ENCODE results near the gene RAD21L1.

The RAD21L1 gene

GRCh38 chr20:1188347-1188746 is 37.5 kb upstream of the RAD21L1 start (continued):
- TF ChIP-seq ESRRG (CRISPR knock-in tag; IDR thresholded peaks at IDR 0.05) (no peak), SNAI2 (CRISPR knock-in tag; IDR thresholded peaks at IDR 0.05) (no peak), TCF4 (CRISPR knock-in tag; IDR thresholded peaks at IDR 0.05; ENCODE audit: borderline replicate concordance) (no peak), POU6F1 (CRISPR knock-in tag; IDR thresholded peaks at IDR 0.05; ENCODE audit: borderline replicate concordance, low read depth) (no peak), OSR1 (CRISPR knock-in tag; IDR thresholded peaks at IDR 0.05) (no peak), ZC3H10 (CRISPR knock-in tag; IDR thresholded peaks at IDR 0.05) (no peak)

- no peak for TF ChIP-seq PATZ1 (CRISPR knock-in tag; IDR thresholded peaks at IDR 0.05; ENCODE audit: borderline replicate concordance)
- no peak for TF ChIP-seq TCF4 (CRISPR knock-in tag; IDR thresholded peaks at IDR 0.05; ENCODE audit: borderline replicate concordance)
- no peak for TF ChIP-seq BACH2 (CRISPR knock-in tag; IDR thresholded peaks at IDR 0.05; ENCODE audit: borderline replicate concordance)
- no peak for TF ChIP-seq PPARA (CRISPR knock-in tag; IDR thresholded peaks at IDR 0.05; ENCODE audit: borderline replicate concordance)
- no peak for TF ChIP-seq CSRNP3 (CRISPR knock-in tag; IDR thresholded peaks at IDR 0.05)
- no peak for TF ChIP-seq GLIS3 (CRISPR knock-in tag; IDR thresholded peaks at IDR 0.05)
- TF ChIP-seq POU6F1 (CRISPR knock-in tag; IDR thresholded peaks at IDR 0.05; ENCODE audit: borderline replicate concordance, low read depth): no peak
- TF ChIP-seq ZNF565 (CRISPR knock-in tag; conservative IDR thresholded peaks at IDR 0.05; ENCODE audit: low read depth): no peak
- no peak for TF ChIP-seq TOX (CRISPR knock-in tag; IDR thresholded peaks at IDR 0.05; ENCODE audit: borderline replicate concordance)
- TF ChIP-seq ISL1 (CRISPR knock-in tag; IDR thresholded peaks at IDR 0.05): no peak
- TF ChIP-seq TSHZ2 (CRISPR knock-in tag; IDR thresholded peaks at IDR 0.05): no peak
- no peak for TF ChIP-seq ESRRG (CRISPR knock-in tag; IDR thresholded peaks at IDR 0.05)
- TF ChIP-seq OSR1 (CRISPR knock-in tag; IDR thresholded peaks at IDR 0.05): no peak
- TF ChIP-seq SNAI2 (CRISPR knock-in tag; IDR thresholded peaks at IDR 0.05): no peak
- no peak for TF ChIP-seq ZC3H10 (CRISPR knock-in tag; IDR thresholded peaks at IDR 0.05)
- ATAC-seq: no peak
These were observed 36.0 kb upstream of the RAD21L1 start for GRCh38 chr20:1189827-1190226.

- no peak for ATAC-seq
- no peak for TF ChIP-seq POU6F1 (CRISPR knock-in tag; IDR thresholded peaks at IDR 0.05; ENCODE audit: borderline replicate concordance, low read depth)
- no peak for TF ChIP-seq GLIS3 (CRISPR knock-in tag; IDR thresholded peaks at IDR 0.05)
- no peak for TF ChIP-seq TSHZ2 (CRISPR knock-in tag; IDR thresholded peaks at IDR 0.05)
- TF ChIP-seq ZFP3 (CRISPR knock-in tag; IDR thresholded peaks at IDR 0.05): no peak
- TF ChIP-seq TCF4 (CRISPR knock-in tag; IDR thresholded peaks at IDR 0.05; ENCODE audit: borderline replicate concordance): no peak
- no peak for TF ChIP-seq ESRRG (CRISPR knock-in tag; IDR thresholded peaks at IDR 0.05)
- no peak for TF ChIP-seq PPARA (CRISPR knock-in tag; IDR thresholded peaks at IDR 0.05; ENCODE audit: borderline replicate concordance)
- no peak for TF ChIP-seq ARNTL (CRISPR knock-in tag; IDR thresholded peaks at IDR 0.05; ENCODE audit: borderline replicate concordance, low read depth)
- no peak for TF ChIP-seq CREB5 (CRISPR knock-in tag; IDR thresholded peaks at IDR 0.05; ENCODE audit: low read depth)
- no peak for TF ChIP-seq PATZ1 (CRISPR knock-in tag; IDR thresholded peaks at IDR 0.05; ENCODE audit: borderline replicate concordance)
These were observed 35.0 kb upstream of the RAD21L1 start for GRCh38 chr20:1190847-1191246.

All from SK-N-SH treated with all-trans-retinoic acid at 6 μM for 48 hours (cell line).